Measurements from ENCODE around the gene STK17B.
A peak's percentile ranks its signal among the peaks of the same experiment; 100 is the strongest.

STK17B gene

GRCh38 chr2:196183528-196184231, 12.3 kb upstream of the STK17B start:
- DNase-seq = peak; percentile 58

GRCh38 chr2:196183172-196183473, 11.7 kb upstream of the STK17B start:
- no peak for DNase-seq

DNA sequence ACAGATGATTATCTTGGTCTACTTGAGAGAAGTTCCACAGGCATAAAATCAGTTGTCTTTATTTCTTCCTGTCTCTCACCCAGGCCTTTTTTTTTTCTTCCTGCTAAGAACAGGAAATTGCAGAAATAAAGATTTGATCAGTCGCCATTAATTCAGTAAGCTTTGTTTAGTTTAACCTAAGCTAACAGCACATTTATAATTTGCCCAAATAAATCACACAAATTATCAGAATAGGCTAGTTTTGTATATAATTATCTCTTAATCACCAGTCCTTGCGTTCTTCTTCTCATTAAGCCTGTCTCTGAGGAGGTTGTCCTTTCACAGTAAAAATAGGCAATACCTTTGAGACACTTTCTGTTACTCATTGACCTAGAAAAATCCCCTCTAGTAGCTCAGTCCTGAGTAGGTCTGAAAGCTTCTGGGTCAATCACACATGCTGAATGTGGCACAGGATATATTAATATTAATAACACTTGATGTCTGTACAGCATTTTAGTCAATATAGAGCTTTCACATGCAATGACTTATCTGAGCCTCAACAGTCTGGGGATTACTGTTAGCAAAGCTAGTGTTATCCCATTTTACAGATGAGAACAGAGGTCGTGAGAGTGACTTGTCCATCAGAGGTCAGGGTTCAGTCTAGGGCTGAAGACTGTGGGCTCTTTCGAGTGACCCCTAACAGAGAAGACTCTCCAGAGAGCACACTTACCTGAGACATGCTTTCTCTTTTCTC, 11.2 kb upstream of the STK17B start:
- DNase-seq = peak; percentile 58

- DNase-seq = no peak
Measured at GRCh38 chr2:196181484-196181883, 10.1 kb upstream of the STK17B start.

GRCh38 chr2:196177124-196177523, 5.7 kb upstream of the STK17B start:
- DNase-seq = no peak

- peak; percentile 89 for DNase-seq
Measured at GRCh38 chr2:196176142-196176738, 4.9 kb upstream of the STK17B start.

DNA sequence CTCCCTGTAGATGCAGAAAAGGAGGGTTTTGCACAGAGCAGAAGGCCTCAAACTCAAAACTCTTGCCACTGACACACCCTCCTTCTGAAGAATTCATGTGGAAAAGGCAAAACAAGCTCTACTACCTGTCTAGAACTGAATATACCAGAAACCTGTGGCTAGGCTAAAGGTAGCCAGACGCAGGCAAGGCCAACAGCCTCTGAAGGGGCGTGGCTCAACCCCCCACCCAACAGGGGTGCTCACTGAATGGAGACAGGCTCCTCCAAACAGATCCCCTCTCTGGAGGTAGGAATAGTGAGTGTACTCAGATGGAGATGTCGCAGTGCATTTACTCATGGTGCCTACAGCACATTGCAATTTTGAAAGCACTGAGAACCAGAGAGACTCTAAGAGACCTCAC, 3.0 kb upstream of the STK17B start:
- DNase-seq = no peak

GRCh38 chr2:196173505-196173904, 2.1 kb upstream of the STK17B start:
- no peak for DNase-seq

GRCh38 chr2:196172951-196173350, 1.6 kb upstream of the STK17B start:
- DNase-seq = no peak

DNA sequence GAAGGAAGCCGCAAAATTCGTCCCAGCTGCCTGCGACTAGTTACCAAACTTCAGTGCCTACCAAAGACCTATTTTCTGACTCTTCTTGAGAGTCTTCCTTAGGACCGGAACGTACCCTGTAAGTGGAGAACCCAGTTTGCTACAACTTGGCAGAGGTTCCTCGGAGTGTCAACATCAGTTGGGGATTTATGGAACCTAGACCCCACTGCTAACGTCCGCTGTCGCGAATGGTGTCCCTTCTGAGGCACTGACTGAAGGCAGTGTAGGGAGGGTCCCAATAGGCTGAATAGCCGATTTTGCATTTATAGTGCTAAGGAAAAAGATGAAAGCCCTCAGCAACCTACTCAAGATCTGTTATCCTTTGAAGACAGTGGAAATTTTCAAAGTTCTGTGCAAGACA, 568 bp upstream of the STK17B start:
- DNase-seq = no peak

DNA sequence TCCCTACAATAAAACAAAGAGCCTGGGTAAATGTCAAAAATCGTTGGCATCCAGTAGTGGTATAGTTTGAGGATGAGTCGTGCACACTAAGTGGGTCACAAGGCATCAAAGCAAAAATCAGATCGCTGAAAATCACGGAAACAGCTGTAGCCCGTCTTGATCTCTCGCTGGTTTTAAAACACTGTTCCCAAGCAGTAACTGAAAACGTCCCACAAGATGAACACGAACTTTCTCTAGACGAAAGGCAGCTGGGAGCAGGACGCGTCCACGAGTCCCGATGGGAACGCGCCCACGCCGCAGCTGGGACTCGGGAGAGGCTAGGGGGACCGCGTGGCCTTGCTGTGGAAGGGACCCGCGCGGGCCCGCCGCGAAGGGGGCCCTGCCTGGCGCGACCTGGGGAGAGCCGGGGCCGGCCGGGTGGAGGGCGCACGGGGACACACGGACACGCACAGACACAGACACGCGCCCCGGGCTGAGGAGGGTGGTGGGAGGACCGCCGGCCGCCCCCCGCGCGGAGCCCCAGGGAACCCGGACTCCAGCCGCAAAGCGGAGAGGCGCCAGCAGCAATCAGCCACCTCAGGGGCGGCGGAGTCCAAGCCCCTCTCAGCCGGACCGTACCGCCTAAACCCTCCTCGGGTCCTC, 651 bp downstream of the STK17B start:
- DNase-seq = no peak

DNA sequence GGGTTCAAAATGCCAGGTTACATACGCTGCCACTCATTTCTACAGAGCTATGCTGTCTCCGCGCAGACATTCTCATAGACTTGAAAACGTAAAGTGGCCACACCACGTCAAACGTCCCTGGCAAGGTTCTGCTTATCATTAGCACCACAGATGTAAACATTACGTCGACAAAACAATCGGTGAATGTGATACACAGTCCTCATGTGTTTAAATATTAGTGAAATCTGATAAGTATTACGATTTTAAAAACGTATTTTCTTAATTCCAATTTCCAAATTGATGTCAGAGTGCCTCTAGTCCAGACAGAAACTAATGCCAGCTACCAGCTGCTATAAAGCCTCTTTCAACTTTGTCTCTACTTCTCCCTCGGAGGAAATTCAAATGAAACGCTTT, 1.2 kb downstream of the STK17B start:
- peak; percentile 79 for DNase-seq

- DNase-seq = no peak
Measured at GRCh38 chr2:196169516-196169915, 1.9 kb downstream of the STK17B start.

GRCh38 chr2:196168181-196168580, 3.2 kb downstream of the STK17B start:
- no peak for DNase-seq

- DNase-seq = no peak
Measured at GRCh38 chr2:196167666-196168065, 3.7 kb downstream of the STK17B start.

DNA sequence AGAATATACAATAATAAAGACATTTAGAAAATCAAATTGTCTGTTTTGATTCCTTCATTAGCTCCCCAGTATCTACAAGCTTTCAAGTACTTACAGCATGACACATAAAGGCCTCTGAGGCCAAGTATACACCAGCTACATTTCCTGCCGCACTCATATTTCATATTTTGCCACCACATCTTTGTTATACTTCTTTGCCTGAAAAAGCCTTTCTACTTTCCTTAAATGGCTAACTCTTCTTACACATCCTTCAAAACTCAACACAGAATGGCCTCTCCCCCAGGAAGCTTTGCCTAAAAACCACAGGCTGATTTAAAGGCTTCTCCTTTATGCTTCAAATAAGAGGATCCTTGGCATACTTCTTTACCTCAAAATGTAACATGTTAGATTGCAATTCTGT, 4.5 kb downstream of the STK17B start:
- peak; percentile 74 for DNase-seq

GRCh38 chr2:196165016-196165415, 6.4 kb downstream of the STK17B start:
- no peak for DNase-seq

GRCh38 chr2:196163285-196163684, 8.1 kb downstream of the STK17B start:
- no peak for DNase-seq

DNA sequence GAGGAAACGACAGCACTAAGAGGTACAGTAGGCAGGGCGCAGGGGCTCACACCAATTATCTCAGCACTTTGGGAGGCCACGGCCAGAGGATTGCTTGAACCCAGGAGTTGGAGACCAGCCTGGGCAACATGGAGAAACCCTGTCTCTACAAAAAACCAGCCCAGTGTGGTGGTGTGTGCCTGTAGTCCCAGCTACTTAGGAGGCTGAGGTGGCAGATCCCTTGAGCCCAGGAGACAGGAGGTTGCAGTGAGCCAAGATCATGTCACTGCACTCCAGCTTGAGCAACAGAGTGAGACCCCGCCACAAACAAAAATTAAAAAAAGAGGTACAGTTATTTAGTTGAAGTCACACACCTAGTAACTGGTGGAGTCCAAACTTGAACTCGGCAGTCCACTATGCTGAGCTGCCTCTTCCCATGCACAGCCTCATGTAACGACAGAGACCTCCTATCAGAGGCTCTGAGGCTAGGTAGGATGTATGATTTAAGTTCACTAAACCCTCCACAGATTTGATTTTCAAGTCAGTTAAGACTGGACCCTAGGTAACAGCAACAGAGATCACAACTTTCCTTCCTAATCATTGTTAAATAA, 8.7 kb downstream of the STK17B start:
- DNase-seq = no peak

- DNase-seq = no peak
Measured at GRCh38 chr2:196160946-196161345, 10.4 kb downstream of the STK17B start.

DNA sequence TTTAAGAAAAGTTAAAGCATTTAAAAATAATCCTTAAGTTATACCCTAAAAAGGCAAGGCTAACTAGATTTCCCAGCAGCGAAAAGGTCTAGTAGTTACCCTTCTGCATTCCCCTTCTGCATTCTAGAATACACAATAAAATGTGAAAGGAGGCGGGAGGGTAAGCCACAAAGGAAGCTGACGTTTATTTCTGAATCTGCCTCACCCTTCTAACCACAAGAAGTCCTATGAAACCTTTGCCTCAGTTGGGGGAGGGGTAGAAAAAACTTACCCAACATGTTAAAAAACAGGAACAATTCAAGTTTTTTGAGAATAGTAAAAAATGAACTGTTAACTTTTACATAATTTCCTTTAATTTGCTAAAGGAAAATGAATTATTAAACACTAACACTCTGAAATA, 11.3 kb downstream of the STK17B start:
- peak; percentile 92 for DNase-seq

- DNase-seq = no peak
Measured at GRCh38 chr2:196159221-196159892, 12.0 kb downstream of the STK17B start.

- DNase-seq = no peak
Measured at GRCh38 chr2:196155575-196155974, 15.8 kb downstream of the STK17B start.

All from activated CD4-positive, alpha-beta T cell treated with anti-CD3 and anti-CD28 coated beads, Interleukin-2, amount 50 U/mL, for 16 hours (primary cell).